ENCODE measurements around the gene DHX38.

Gene DHX38

GRCh38 chr16:72159801-72160200 lies 66.2 kb downstream of the DHX38 start:
- in situ Hi-C loops (cut with MboI; ENCODE audit: low sequenced_read_pairs) = no loop called here

- in situ Hi-C loops (cut with MboI; ENCODE audit: low sequenced_read_pairs) = no loop called here
These were observed 68.6 kb downstream of the DHX38 start for GRCh38 chr16:72162105-72162692.

All from HL-60/S4 treated with phorbol 12-myristate 13-acetate at 8.2 ng/mL for 4 days and 3 days (cell line).